HS-27A (cell line): ENCODE data around the gene TNFSF9.
A peak's percentile ranks its signal among the peaks of the same experiment; 100 is the strongest.
"Not testable (repeated sequence)": the region's sequence is repeated elsewhere in the genome, so short reads cannot be mapped to it uniquely, and the experiment has no call there.

Experiments used
- DNase-seq: peaks from one replicate; pipeline ENCODE4 v3.0.0-alpha.2; 2012; ENCODE audit warnings: low read depth, missing footprints

The TNFSF9 gene

GRCh38 chr19:6572217-6572616, 41.4 kb downstream of the TNFSF9 start:
- no peak for DNase-seq

DNA sequence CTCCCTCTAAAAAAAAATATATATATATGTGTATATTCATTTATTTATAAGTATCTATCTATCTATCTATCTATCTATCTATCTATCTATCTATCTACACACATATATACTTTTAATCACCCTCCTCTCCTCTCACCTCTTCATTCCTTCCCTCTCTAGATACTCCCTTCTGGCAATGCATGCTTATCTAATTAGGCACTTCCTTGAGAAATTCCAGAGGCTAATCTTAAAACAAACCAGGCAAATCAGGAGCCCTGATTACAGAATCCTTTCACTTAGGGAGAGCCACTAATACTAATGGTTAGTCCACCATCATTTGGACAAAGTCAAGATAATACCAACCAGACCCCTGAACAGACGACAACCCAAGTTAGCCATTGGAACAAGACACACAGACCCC, 42.5 kb downstream of the TNFSF9 start:
- DNase-seq: no peak

- DNase-seq: no peak
Observed at GRCh38 chr19:6576869-6577475, 46.1 kb downstream of the TNFSF9 start.

DNA sequence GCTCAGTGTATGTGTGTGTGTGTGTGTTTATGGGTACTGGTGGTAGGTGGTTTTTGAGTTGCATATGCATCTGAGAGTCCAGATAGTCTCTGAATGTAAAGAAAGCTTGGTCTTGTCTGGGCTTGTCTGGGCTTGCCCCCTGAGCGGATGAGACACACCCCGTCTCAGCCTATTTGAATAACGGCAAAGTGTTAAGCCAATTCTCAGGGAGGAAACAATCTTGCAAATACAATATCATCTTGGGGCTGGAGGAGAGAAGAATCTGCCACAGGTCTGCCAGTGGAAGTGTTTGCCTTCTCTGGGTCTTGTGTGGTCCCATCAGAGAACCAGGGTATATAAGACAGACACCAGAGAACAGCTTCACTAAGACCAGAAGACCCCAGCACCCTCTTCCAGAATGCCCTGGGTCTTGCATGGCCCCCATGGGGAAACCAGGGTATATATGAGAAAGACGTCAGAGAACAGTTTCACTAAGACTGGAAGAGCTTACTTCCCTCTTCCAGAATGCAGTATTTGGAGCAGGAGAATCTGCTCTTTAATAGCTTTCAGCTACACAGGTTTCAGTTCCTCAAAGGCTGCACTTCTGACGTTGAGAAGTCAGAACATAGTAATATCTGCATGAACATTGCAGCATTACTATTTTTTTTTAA, 46.8 kb downstream of the TNFSF9 start:
- no peak for DNase-seq

DNA sequence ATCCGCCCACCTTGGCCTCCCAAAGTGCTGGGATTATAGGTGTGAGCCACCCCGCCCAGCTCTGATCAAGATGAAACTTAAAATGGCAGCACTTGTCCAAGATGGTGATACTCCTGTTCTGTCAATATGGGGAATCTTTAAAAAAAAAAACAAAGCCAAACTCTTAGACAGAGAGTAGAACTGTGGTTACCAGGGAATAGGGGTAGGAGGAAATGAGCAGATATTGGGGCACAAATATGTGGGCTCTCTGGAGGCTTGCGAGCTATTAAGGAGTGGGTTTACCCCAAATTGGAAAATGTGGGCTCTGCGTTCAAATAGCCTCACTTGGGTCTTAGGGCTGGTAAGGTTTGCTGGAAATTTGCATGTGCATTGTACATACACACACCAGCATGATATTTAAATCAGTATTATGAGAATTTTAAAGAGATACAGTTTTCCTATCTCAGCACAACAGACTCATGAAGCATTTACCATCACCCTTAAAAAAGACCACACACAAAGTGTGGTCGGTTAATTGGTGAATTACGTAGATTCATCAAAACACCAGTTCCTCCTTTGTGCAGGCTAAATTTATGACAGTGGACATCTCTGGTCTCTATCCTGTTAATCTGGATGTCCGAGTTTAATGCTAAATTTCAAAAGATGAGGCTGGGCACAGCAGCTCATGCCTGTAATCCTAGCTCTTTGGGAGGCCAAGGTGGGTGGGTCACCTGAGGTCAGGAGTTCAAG, 48.8 kb downstream of the TNFSF9 start:
- no peak for DNase-seq

DNA sequence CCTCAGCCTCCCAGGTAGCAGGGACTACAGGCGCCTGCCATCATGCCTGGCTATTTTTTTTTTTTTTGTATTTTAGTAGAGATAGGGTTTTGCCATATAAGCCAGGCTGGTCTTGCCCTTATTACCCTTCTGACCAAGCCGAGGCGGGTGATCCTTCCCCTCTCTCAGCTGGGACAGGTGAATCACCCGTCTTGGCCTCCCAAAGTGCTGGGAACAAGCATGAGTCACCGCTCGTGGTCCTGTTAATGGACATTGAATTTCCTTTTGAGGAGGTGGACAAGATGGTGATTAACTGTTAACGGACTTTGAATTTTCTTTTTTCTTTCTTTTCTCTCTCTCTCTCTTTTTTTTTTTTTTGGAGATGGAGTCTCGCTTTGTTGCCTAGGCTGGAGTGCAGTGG, 49.5 kb downstream of the TNFSF9 start:
- DNase-seq: peak; percentile 52

DNA sequence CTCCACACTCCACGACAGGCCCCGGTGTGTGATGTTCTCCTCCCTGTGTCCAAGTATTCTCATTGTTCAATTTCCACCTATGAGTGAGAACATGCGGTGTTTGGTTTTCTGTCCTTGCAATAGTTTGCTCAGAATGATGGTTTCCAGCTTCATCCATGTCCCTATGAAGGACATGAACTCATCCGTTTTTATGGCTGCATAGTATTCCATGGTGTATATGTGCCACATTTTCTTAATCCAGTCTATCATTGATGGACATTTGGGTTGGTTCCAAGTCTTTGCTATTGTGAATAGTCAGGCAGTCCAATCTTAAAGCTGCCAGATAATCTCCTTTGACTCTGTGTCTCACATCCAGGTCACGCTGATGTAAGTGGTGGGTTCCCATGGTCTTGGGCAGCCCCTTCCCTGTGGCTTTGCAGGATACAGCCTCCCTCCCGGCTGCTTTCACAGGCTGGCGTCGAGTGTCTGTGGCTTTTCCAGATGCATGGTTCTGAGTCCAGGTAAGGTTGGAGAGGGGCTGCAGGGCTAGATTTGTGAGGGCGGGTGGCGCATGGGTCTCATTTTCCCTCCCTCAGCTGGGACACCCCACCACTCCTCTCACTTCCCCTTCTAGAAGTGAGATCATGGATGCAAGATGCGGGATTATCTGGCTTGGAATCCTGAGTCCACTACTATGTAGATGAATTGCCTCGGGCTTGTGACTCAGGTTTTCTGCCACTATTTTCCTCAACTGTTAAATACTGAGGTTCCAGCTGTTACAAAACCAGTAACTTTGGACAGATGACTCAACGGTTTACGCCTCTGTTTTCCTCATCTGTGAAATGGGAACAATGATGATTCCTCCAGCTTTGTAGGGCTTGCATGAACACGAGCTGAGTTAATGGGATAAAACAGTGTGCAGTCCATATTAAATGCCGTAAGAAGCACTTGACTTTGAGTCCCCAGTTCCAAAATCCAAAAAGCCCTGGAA, 52.0 kb downstream of the TNFSF9 start:
- DNase-seq: not testable (repeated sequence)
